HuH-7.5 (cell line): ENCODE results near the gene ATP2A1.

Experiments
- DNase-seq: peaks from one replicate; pipeline ENCODE4 v3.0.0; 2011; ENCODE audit warnings: low spot score

Gene ATP2A1

DNA sequence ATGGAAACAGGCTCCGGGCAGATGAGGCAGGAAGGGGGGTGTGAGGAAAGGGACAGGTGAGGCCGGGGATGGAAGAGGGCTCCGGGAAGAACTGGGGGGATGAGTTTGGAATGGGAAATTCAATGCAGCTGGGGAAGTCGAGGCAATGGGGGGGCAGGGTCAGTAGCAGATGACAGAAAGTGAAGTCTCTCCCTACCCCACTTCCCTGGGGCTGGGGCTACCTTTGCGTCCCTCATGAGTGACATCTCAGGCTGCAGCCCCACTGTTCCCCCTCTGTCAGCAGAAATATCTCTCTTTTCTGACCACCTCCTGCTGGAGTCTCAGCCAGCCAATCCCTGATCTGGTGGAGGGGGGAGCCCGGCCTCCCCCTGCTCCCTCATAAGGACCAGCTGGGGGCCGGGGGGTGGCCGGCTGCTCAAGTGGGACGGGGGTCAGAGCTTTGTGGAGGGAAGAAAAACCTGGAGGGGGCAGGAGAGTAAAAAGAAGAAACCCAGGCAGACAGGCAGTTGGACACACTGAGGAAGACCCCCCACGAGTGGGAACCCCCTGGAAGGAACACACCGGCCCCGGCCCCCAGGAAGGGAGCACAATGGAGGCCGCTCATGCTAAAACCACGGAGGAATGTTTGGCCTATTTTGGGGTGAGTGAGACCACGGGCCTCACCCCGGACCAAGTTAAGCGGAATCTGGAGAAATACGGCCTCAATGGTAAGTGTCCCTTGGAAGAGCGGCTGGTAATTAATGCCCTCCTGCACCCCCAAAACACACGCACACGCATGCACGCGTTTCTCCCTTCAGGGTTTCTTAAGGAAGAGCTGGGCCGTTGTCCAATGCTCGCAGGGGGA is at the start of gene ATP2A1:
TSS of gene ATP2A1 (plus strand) at position 406 of the 844 bp plus-strand sequence. CDS start at position 590, 184 bp downstream.
- no peak for DNase-seq

DNA sequence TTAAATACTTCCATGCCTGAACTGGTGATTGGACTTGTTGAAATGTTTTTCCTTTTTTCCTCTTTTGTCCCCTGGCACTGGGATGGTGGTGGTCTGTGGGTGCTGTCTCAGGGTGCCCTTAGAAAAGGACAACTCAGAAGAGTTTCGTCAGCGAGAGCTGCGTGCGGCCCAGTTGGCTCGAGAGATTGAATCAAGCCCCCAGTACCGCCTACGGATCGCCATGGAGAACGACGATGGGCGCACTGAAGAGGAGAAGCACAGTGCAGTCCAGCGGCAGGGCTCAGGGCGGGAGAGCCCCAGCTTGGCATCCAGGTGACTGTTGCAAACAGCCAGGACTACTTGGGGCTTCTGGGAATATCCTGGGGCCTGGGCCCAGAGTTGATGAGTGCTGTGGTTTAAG is 48.5 kb upstream of the ATP2A1 start:
- DNase-seq: no peak

DNA sequence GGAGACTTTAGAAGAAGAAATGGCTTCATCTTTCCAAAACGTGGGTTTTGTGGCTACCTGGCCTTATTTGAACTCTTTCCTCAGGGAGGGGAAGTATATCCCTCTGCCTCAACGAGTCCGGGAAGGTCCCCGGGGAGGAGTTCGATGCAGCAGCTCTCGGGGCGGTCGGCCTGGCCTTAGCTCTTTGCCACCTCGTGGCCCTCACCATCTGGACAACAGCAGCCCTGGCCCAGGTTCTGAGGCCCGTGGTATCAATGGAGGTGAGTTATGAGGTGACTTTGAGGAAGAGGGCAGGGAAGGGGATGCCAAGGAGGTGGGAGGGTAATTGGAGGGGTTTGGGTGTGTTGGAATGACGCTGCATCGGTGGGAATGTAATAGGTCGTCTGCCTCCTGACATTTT is 47.8 kb upstream of the ATP2A1 start:
- DNase-seq: no peak

DNA sequence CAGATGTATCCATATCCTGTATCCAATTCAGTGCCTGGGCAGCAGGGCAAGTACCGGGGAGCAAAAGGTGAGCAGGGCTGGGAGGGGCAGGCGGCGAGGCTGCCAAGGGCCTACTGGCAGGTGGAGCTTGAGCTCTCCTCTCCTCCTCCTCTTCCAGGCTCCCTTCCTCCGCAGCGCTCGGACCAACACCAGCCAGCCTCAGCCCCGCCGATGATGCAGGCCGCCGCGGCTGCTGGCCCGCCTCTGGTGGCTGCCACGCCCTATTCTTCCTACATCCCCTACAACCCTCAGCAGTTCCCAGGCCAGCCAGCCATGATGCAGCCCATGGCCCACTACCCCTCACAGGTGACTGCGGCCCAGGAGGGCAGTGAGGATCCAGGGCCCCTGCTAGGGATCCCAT is 43.9 kb upstream of the ATP2A1 start:
- no peak for DNase-seq

DNA sequence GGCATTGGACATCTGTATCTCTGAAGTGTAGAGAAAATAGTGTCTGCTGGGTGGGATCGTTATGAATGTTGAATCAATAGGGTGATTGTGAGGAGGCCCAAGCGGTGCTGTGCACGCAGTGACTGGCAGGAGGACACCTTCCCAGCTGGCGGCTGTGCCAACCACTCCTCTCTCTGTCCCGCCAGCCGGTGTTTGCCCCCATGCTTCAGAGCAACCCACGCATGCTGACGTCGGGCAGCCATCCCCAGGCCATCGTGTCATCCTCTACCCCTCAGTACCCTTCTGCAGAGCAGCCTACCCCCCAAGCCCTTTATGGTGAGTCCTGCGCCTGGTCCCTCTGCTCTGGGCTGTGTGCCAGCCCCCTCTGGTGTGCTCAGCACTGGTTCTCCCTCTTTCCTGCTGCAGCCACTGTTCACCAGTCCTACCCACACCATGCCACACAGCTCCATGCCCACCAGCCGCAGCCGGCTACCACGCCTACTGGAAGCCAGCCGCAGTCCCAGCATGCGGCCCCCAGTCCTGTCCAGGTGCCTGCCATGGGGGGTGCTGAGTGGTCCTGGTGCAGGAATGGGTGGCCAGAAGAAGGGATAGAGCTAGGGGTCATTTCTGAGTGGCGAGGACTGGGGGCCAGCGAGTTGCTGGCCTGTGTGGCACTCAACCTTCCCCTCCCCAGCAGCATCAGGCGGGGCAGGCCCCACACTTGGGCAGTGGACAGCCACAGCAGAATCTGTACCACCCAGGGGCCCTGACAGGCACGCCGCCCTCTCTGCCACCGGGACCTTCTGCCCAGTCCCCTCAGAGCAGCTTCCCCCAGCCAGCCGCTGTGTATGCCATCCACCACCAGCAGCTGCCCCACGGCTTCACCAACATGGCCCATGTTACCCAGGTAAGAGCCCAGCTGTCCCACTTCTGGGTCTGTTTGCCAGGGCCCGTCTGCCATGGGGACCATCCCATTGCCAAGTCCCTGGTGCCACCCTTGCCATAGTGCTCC is 43.1 kb upstream of the ATP2A1 start:
- no peak for DNase-seq

DNA sequence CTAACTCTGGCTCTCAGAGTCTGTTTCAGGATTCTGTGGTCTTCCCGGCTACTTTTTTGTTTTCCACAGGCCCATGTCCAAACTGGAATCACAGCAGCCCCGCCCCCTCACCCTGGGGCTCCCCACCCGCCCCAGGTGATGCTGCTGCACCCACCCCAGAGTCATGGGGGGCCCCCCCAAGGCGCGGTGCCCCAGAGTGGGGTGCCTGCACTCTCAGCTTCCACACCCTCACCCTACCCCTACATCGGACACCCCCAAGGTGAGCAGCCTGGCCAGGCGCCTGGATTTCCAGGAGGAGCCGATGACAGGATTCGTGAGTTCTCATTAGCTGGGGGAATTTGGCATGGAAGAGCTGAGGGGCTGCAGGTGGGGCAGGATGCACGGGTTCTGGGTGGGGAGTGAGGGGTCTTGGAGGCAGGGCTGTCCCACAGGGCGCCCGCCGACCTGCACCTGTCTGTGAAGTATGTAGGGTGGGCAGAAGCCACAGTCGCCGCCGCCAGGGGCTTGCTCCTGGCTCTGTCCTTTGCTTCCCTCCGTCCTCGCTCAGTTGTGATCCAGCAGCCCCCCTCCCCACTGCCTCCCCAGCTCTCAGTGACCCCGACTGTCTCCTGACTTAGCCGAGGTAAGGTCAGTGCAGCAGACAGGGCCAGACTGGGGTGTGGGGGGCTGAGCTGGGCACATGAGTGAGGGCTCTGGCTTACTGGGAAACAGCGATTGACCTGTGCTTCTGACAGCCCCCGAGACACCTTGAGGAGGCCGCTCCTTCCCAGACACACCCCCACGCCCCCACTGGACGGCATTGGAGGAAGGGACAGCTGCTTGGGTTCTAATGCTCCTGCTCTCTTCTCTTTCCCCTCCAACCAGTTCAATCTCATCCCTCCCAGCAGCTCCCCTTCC is 42.2 kb upstream of the ATP2A1 start:
- no peak for DNase-seq

DNA sequence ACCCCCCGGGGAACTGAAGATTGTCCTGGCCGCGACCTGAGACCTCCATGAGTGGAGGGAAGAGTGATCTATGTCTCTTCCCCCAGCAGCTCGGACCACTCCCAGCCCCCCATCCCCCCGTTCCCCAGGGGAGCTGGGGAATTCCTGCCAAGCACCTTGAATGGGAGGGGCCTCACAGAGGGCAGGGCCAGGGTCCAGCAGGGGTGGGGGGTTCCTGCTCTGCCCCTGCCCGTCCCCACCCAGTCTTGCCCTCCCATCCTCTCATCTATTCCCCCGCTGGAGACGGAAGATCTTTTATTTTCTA is 41.6 kb upstream of the ATP2A1 start:
- DNase-seq: no peak

DNA sequence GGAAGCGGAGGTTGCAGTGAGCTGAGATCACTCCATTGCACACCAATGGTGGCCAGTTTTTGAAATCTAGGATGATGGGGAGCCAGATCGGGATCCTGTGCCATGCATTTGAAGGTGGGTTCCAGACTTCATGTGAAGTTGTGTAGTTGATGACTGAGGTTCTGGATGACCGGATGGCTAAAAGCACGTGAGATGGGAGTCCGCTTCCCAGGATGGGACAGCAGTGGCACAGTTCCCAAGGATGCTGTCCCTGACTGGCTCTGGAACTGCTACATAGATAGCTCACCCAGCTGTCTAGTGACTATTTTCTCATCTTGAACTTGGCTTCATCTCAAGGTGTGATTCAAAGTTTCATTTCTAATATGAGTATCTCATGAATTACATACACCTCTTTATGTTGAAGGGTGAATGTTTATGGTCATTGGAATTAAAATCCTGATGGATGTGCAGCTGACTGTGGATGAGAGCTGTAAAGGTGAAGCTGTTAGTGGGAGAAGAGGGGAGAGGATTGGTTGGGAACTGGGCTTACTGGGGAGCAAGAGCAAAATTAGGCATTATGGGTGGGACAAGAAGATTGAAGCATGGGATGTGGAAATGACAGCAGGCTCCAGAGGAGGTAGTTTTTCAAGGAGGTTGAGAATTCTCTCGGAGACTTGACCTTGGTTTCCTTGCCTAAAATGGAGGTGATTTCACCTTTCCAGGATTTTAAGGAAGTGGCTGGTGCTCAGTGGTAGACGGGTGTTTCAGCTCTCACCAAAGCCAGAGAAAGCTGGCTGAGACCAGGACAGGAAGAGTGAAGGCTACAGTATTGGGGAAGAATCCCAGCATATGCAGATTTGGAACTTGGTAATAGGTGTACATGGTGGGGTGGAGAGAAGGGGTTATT is 40.4 kb upstream of the ATP2A1 start:
- DNase-seq: no peak

DNA sequence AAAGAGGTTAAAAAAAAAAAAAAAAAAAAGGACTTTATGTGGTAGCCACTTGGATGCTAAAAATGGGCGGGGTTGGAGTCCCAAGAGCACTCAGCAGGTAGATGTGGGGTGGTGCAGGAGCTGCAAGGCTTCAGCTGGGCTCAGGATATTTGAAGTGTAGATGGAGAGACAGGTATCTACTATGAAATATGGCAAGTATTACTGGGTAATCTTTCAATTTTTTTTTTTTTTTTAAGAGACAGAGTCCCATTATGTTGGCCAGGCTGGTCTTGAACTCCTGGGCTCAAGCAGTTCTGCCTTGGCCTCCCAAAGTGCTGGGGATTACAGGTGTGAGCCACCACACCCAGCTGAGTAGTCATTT is 39.8 kb upstream of the ATP2A1 start:
- DNase-seq: no peak

DNA sequence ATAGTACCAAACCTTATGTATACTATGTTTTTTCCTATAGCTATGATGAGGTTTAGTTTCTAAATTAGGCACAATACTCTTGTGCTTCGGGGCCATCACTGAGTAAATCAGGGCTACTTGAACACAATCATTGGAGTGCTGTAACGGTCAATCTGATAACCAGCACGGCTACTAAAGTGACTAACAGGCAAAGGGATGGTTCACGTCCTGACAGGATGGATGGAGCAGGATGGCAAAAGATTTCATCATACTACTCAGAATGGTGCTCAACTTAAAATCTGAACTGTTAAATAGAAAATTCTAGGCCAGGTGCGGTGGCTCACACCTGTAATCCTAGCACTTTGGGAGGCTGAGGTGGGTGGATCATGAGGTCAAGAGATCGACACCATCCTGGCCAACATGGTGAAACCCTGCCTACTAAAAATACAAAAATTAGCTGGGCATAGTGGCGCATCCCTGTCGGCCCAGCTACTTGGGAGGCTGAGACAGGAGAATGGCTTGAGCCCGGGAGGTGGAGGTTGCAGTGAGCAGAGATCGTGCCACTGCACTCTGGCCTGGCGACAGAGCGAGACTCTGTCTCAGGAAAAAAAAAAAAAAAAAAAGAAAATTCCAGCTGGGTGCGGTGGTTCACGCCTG is 39.2 kb upstream of the ATP2A1 start:
- DNase-seq: no peak

DNA sequence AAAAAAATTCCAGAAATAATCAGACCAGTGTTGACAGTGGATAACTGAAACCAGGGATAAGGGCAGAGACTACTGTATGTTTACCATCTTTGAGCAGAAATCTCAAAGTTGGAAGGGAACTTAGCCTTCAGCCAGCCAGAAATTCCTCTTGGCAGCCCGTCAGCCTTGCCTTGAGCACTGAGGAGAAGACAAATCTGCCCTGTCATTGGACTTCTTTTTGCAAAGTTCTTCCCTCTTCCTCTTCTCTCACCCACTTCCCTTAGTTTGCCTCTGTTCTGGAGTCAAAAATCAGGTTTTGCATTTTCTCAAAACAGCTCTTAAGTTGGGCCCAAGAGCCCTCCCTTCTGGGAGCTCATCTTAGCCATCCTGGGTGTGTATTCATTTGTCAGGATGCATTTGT is 38.4 kb upstream of the ATP2A1 start:
- DNase-seq: no peak

DNA sequence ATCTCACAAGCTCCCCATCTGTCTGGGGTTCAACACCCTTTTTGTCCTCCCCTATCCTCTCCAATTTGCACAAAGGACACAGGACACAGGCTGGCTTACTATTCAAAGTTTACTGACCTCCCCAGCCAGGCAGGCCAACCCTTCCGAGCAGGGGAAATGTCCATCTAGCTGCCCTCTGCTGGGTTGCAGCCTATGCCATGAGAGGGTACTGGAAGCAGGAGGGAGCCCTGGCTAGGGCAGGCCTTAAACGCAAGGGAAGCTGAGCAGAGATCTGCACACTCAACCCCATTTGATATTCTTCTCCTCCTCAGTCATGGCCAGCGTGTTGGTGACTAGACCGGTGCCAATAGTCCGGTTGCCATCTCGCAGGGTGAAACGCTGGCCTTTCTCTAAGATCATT is 35.6 kb upstream of the ATP2A1 start:
- no peak for DNase-seq

DNA sequence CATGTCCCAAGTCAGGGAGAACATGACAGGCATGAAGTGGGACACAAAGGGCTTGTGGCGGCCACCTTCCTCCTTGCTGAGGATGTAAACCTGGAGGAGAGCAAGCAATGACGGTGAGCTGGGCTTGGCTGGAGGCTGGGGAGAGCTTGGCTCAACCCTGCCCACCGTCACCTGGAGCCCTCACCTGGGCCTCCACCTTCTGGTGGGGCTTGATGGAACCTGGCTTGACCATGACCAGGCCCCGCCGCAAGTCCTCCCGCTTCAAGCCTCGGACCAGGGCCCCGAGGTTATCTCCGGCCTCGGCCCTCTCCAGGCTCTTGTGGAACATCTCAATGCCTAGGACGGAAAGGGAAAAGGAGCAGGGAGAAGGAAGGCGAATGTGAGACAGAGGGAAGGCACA is 34.5 kb upstream of the ATP2A1 start:
- no peak for DNase-seq

DNA sequence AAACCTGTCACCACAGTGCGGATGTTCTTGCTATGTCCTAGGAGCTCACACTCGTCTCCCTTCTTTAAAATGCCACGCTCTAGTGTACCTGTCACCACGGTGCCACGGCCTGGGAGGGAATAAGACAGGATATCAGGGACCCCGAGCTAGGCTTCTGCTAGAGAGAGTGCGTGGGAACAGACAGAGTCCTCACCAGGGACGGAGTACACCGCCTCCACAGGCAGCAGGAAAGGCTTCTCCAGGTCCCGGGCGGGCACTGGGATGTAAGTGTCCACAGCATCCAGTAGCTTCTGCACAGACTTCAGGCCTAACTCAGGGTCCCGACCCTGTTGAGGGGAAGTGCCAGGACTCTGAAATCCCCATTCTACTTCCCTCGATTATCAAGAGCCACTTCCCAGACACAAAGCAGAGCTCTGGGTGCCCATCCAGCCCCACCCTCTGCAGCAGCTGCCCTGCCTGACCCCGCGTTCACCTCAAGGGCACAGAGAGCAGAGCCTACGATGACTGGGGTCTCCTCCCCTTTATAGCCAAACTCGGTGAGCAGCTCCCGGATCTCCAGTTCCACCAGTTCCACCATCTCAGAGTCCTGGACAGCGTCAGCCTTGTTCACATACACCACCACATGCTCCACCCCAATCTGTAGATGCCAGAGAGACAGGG is 33.9 kb upstream of the ATP2A1 start:
- no peak for DNase-seq

DNA sequence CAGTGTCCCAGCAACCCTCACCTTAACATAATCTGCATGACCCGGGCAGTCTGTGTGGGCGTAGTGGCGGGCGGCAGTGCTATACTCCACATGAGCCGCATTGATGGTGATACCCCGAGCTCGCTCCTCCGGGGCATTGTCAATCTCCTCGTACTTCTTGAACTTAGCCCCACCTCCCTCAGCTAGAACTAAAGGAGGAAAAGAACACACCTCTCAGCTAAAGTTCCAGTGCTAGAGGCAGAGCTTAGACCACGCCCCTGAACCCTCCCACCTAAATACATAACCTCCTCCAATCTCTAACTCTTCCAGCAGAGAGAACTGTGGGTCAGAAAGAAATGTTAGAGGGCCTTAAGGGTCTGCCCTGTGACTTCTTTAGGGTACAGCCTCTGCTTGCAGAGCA is 33.0 kb upstream of the ATP2A1 start:
- DNase-seq: no peak

DNA sequence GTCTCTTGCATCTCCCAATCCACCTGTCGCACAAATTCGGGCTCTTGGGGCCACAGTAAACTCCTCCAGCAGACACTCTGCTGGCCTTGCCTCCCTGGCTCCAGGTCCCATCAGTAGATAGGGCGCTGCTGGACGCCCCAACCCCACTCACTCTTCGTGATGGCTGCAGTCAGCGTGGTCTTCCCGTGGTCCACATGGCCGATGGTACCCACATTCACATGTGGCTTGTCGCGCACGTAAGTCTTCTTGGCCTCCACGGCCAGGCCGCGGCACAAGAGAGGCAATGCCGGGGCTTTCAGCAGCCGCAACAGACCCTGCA is 32.6 kb upstream of the ATP2A1 start:
- DNase-seq: no peak

DNA sequence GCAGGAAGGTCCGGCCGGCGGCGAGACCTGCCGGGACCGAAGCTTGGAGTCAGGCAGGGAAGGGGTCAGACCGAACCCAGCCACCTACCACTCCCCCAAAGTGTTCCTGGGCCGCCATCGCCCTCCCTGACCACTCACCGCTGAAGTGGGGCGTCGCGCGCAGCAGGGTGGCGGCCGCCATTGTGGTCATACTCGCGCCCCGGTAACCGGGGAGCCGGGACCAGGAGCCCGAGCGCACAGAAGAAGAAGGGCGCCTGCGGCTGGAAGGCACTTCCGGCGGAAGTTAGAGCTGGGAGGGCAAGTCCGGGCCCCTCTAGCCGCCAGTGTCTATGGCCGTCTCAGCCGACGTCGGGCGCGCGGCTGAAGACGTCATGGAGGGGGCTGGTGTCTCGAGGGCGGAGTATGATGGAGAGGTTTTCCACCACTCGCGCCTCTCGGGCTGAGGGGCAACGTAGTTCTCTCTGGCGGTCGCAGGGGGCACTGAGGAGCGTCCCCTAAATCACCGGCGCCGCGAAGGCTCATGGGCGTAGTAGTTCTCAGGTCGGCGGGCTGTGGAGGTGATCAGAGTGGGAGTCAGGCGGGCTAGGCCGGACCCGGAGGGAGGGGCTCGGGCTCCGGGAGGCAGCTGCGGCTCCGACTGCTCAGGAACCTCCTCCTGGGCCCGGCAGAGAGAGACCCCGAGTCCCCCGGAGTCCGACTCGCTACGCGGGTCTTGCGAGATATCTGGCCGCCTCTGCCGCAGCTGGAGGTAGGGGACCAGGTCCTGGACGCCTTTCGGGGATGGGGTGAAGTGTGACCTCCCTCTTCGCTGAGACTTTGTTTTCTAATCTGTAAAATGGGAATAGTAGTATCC is 32.0 kb upstream of the ATP2A1 start, which contains the start of gene TUFM:
TSS of gene TUFM (minus strand) at position 269 of the 853 bp plus-strand sequence. CDS start at position 190, 79 bp downstream.
- peak; percentile 86 for DNase-seq

DNA sequence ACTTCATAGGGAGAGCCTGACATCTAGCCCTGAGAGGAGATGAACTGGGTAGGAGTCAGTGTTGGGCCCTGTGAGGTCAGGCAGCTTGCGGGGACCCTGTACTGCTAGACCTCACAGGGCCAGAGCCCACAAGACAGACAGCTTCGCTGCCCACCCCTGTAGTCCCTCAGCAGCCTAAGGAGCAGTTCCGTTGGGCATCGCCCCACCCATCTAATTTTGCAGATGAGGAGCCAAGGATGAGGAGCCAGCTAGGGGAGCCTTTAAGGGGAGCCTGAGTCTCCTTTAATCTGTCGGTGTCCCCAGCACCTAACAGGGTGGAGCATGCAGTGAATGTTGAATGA is 31.4 kb upstream of the ATP2A1 start:
- no peak for DNase-seq

DNA sequence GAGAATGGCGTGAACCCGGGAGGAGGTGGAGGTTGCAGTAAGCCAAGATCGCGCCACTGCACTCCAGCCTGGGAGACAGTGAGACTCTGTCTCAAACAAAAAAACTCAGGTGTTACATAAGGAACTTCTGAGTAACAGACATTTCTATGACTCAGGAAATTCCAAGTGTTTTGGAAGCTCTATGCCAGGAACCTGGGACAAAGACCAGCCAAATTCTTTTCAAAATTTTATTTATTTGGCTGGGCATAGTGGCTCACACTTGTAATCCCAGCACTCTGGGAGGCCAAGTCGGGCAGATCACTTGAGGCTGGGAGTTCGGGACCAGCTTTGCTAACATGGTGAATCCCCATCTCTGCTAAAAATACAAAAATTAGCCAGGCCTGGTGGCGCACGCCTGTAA is 19.9 kb upstream of the ATP2A1 start:
- DNase-seq: no peak
